ENCODE results near the gene DCLRE1C.

GRCh38 chr10:14959221-14960057 lies 5.5 kb upstream of the DCLRE1C start, which contains the start of gene MEIG1:
- TF ChIP-seq CTCF (IDR thresholded peaks at IDR 0.05) (no peak), EZH2 (IDR thresholded peaks at IDR 0.05; ENCODE audit: borderline replicate concordance, insufficient read depth, low read depth, low read length, poor library complexity, severe bottlenecking) (no peak)

All from B cell (primary cell).